ENCODE data around the gene INPP4A. TPM values are rescaled to one million over a fixed set of nuclear protein-coding genes. Genes with fewer than 3 reads are reported as not detected.

Gene INPP4A
- total and polyA plus RNA-seq, 2 of the 13 experiments (the other 11 are each of a cell fraction or from before 2014, with no cell fraction given) = 10.1 to 10.9 TPM

DNA sequence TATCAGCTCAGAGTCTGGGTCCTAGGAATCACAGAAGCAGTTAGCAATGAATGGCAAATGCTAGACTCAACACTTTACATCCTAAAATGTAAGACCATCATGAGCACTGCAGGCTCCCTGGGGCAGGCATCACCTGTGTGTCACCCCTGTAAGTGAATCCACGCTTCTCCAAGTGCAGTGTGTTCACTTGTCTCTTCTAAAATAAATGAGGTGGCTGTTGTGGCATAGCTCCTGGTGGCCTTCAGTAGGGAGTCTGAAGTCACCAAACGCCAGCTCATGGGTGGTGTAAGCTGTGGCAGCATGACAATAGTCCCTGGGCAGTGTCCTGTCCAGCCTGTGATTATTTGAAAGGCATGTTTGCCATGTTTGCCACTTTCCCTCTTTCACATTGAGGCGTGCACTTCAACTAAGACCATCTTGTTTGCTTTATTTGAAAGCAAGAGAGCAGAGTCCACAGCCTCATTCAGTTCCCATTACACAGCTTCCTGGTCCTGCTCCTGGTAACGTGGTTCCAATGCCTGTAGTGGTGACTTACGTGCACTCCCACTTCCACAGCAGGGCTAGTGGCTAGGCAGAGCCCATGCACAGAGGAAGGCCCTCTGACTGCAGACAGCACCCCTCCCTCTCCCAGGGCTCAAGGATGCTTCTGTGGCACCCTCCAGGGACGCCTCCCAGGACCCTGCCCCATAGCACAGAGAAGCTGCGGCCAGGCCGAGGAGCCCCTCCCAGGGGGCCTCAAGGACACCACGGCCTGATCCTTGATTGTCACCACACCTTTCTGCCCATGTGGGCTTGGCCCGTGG is 139.4 kb downstream of the INPP4A start:
- Histone ChIP-seq H3K4me1 (ENCODE audit: insufficient read depth, low read length) (peaks cover 19% of the 10 kb centered on the region), H4K20me1 (ENCODE audit: insufficient read depth, low read length) (no peaks in the 10 kb centered on the region), H3K9ac (ENCODE audit: insufficient read depth, low read depth, low read length) (peak overlapping the region; percentile 56), H3K27me3 (ENCODE audit: control insufficient read depth in 1 of 2, insufficient read depth in 2 of 2, low read length in 2 of 2) (no peaks in the 10 kb centered on the region), H3K79me2 (ENCODE audit: insufficient read depth, low read length) (no peaks in the 10 kb centered on the region), H3K4me2 (ENCODE audit: low read depth, low read length) (peak overlapping the region; percentile 68), H3K36me3 (replicated peaks in 1 of 2; ENCODE audit: control insufficient read depth in 1 of 2, insufficient read depth in 2 of 2, low read length in 2 of 2) (peaks cover 3 to 5% of the 10 kb centered on the region in 2 experiments; a peak in 3 of 5 replicates), H3K9me3 (ENCODE audit: low read length) (no peaks in the 10 kb centered on the region), H3K27ac (ENCODE audit: extremely low read length, insufficient read depth, low read length) (peak overlapping the region; percentile 83), H3K4me3 (replicated peaks in 1 of 3; ENCODE audit: insufficient read depth in 1 of 3, low read depth in 2 of 3, low read length in 3 of 3) (peak overlapping the region in 1 of 3 experiments; percentile 32; a peak in 2 of 6 replicates), H2AFZ (ENCODE audit: low read length) (peak overlapping the region; percentile 32)
- POLR2A ChIA-PET = interaction anchor here (0.6 to 1.6 kb wide), 8 partner anchors 12 to 557 kb away, joined by 3 to 5 read pairs (median 3); partner anchors contain the start of genes COA5 and UNC50
- in situ Hi-C loops (cut with HindIII; ENCODE audit: extremely low pct_ligation_motif_present, low pct_unique_long_range_greater_than_20kb) = no loop called here
- peak; percentile 98 for ATAC-seq
- DNase-seq (ENCODE audit: low spot score) = peak; percentile 96
- CTCF ChIA-PET (ENCODE audit: low intra/inter-chr PET ratio, low total read pairs) = no interaction called here
- intact Hi-C loops (cut with micrococcal nuclease; ENCODE audit: unreplicated experiment) = loop anchor here (1.0 to 2.0 kb wide), 2 partner anchors 15 to 17 kb away; no protein-coding TSS in a partner anchor
- BruUV-seq (replicated peaks) = no TSS peak
- peak; percentile 95 for FAIRE-seq
- WGBS (ENCODE audit: low lambda C conversion rate) = 38% methylated on average over 9 of the region's 10 CpGs
- TF ChIP-seq TCF7L2 (IDR thresholded peaks at IDR 0.05; ENCODE audit: low read depth, low read length) (no peak), ZNF350 (CRISPR knock-in tag; IDR thresholded peaks at IDR 0.05; ENCODE audit: borderline replicate concordance, low read depth) (peak; percentile 56), SOX6 (IDR thresholded peaks at IDR 0.05) (no peak), SOX6 (CRISPR knock-in tag; IDR thresholded peaks at IDR 0.05) (peak; percentile 91), SALL1 (CRISPR knock-in tag; IDR thresholded peaks at IDR 0.05) (peak; percentile 86), ZNF670 (CRISPR knock-in tag; IDR thresholded peaks at IDR 0.05; ENCODE audit: borderline replicate concordance) (peak; percentile 80; the same call in 1 of the 2 replicates), CREM (IDR thresholded peaks at IDR 0.05) (peak; percentile 46; the same call in 1 of the 2 replicates), CREM (CRISPR knock-in tag; IDR thresholded peaks at IDR 0.05) (no peak), RELA (CRISPR knock-in tag; IDR thresholded peaks at IDR 0.05) (no peak), NR2F6 (IDR thresholded peaks at IDR 0.05) (no peak), NR2F6 (CRISPR knock-in tag; IDR thresholded peaks at IDR 0.05) (no peak)
- TF ChIP-seq, protein P1, sequence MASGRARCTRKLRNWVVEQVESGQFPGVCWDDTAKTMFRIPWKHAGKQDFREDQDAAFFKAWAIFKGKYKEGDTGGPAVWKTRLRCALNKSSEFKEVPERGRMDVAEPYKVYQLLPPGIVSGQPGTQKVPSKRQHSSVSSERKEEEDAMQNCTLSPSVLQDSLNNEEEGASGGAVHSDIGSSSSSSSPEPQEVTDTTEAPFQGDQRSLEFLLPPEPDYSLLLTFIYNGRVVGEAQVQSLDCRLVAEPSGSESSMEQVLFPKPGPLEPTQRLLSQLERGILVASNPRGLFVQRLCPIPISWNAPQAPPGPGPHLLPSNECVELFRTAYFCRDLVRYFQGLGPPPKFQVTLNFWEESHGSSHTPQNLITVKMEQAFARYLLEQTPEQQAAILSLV (CRISPR knock-in tag; IDR thresholded peaks at IDR 0.05; ENCODE audit: borderline replicate concordance) = peak; percentile 74; the same call in 1 of the 2 replicates
- TF ChIP-seq, protein P2, sequence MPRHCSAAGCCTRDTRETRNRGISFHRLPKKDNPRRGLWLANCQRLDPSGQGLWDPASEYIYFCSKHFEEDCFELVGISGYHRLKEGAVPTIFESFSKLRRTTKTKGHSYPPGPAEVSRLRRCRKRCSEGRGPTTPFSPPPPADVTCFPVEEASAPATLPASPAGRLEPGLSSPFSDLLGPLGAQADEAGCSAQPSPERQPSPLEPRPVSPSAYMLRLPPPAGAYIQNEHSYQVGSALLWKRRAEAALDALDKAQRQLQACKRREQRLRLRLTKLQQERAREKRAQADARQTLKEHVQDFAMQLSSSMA (CRISPR knock-in tag; IDR thresholded peaks at IDR 0.05) = peak; percentile 52; the same call in 1 of the 2 replicates
- TF ChIP-seq, protein P3, sequence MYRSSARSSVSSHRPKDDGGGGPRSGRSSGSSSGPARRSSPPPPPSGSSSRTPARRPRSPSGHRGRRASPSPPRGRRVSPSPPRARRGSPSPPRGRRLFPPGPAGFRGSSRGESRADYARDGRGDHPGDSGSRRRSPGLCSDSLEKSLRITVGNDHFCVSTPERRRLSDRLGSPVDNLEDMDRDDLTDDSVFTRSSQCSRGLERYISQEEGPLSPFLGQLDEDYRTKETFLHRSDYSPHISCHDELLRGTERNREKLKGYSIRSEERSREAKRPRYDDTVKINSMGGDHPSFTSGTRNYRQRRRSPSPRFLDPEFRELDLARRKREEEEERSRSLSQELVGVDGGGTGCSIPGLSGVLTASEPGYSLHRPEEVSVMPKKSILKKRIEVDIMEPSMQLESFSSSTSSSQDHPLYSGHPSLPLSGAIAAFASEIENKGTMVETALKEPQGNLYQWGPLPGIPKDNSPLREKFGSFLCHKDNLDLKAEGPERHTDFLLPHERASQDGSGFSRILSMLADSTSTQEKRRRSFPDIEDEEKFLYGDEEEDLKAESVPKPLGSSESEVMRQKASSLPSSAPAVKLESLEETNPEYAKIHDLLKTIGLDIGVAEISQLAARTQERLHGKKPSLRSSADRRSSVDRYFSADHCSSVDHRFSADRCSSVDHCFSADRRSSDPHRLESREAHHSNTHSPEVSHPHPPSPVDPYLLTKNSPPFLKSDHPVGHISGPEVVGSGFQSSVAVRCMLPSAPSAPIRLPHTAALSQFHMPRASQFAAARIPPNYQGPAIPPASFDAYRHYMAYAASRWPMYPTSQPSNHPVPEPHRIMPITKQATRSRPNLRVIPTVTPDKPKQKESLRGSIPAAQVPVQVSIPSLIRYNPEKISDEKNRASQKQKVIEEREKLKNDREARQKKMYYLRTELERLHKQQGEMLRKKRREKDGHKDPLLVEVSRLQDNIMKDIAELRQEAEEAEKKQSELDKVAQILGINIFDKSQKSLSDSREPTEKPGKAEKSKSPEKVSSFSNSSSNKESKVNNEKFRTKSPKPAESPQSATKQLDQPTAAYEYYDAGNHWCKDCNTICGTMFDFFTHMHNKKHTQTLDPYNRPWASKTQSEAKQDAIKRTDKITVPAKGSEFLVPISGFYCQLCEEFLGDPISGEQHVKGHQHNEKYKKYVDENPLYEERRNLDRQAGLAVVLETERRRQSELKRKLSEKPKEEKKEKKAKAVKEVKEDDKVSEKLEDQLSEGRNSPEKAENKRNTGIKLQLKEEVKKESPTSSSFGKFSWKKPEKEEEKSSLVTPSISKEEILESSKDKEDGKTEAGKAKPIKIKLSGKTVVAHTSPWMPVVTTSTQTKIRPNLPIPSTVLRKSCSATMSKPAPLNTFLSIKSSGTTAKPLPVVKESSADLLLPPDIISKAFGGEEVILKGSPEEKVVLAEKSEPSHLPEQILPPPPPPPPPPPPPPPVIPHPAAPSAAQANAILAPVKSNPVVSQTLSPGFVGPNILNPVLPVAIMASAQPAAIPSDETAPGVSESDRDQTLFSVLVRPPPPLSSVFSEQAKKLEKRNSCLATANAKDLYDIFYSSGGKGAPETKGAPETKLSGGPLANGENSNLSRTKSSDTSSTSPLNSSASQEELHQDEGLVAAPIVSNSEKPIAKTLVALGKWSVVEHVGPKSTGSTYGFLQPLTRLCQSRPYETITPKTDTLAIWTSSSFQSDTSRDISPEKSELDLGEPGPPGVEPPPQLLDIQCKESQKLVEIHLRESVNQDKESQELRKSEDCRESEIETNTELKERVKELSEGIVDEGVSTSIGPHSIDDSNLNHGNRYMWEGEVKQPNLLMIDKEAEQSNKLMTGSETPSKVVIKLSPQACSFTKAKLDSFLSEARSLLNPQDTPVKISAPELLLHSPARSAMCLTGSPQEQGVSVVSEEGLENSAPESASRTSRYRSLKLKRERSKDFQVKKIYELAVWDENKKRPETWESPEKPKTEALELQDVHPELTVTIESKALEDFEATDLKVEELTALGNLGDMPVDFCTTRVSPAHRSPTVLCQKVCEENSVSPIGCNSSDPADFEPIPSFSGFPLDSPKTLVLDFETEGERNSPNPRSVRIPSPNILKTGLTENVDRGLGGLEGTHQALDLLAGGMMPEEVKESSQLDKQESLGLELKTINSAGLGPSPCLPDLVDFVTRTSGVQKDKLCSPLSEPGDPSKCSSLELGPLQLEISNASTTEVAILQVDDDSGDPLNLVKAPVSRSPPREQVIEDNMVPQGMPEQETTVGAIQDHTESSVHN (CRISPR knock-in tag; IDR thresholded peaks at IDR 0.05) = no peak
